Measurements from ENCODE around the gene ERMARD.

Gene ERMARD

GRCh38 chr6:169827290-169827717, 75.9 kb downstream of the ERMARD start:
- DNase-seq: no peak

DNA sequence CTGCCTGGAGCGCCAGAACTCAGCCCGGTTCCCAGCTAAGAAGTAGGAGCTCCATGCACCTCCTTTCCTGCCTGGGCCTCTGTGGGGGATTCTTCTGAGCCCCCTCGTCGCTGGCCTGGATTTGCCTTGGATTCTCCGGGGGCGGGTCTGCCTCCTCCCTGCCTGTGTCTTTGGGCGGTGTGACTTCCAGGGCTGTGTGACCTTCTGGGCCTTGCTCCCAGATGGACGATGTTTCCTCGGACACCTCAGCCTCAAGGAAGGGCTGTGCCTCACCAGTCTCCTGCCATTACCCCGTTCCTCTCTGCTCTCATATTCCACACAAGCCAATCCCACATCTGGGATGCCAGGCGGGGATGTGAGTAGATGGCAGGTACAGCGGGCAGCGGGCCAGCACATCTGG, 76.8 kb downstream of the ERMARD start:
- DNase-seq: no peak

DNA sequence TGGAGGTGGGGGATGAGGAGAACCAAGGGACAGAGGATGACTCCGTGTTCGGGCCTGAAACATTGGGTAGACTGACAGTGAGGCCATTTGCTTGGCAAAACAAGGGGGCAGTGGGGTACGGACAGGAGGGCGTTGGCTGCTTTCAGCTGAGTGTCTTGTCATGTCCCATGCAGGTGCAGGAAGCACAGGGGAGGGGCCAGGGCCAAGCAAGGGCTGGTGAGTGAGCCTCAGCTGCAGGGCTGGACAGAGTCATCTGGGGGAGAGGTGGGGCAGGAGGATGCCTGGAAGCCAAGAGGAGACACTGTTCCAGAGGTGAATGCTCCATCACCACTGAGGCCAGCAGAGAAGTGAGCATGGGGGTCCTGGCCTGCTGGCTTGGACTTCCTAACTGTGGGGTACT, 78.4 kb downstream of the ERMARD start:
- no peak for DNase-seq

GRCh38 chr6:169830876-169831275, 79.5 kb downstream of the ERMARD start:
- no peak for DNase-seq
